Measurements from ENCODE around the gene FGD6.

Gene FGD6

DNA sequence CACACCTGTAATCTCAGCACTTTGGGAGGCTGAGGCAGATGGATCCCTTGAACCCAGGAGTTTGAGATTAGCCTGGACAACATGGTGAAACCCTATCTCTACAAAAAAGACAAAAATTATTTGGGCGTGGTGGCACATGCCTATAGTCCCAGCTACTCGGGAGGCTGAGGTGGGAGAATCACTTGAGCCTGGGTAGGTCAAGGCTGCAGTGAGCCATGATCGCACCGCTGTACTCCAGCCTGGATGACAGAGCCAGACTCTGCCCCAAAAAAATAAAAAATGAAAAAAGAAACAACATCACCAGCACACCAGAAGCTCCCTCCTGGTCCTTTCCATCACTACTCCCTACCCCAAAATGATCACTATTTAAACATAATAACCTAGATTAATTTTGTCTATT, 2.9 kb upstream of the FGD6 start:
- H3K4me3 ChIP-seq (ENCODE audit: low read depth, low read length) = no peak overlapping the region
- H3K36me3 ChIP-seq = peaks cover 14% of the 10 kb centered on the region
- H3K4me1 ChIP-seq = peaks cover 4% of the 10 kb centered on the region; the same call in 1 of the 2 replicates
- DNase-seq = no peak
- H3K27me3 ChIP-seq = no peaks in the 10 kb centered on the region
- H3K9me3 ChIP-seq = no peaks in the 10 kb centered on the region
- TF ChIP-seq, protein P1, sequence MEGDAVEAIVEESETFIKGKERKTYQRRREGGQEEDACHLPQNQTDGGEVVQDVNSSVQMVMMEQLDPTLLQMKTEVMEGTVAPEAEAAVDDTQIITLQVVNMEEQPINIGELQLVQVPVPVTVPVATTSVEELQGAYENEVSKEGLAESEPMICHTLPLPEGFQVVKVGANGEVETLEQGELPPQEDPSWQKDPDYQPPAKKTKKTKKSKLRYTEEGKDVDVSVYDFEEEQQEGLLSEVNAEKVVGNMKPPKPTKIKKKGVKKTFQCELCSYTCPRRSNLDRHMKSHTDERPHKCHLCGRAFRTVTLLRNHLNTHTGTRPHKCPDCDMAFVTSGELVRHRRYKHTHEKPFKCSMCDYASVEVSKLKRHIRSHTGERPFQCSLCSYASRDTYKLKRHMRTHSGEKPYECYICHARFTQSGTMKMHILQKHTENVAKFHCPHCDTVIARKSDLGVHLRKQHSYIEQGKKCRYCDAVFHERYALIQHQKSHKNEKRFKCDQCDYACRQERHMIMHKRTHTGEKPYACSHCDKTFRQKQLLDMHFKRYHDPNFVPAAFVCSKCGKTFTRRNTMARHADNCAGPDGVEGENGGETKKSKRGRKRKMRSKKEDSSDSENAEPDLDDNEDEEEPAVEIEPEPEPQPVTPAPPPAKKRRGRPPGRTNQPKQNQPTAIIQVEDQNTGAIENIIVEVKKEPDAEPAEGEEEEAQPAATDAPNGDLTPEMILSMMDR (IDR thresholded peaks at IDR 0.05; ENCODE audit: low read depth, low read length) = no peak

DNA sequence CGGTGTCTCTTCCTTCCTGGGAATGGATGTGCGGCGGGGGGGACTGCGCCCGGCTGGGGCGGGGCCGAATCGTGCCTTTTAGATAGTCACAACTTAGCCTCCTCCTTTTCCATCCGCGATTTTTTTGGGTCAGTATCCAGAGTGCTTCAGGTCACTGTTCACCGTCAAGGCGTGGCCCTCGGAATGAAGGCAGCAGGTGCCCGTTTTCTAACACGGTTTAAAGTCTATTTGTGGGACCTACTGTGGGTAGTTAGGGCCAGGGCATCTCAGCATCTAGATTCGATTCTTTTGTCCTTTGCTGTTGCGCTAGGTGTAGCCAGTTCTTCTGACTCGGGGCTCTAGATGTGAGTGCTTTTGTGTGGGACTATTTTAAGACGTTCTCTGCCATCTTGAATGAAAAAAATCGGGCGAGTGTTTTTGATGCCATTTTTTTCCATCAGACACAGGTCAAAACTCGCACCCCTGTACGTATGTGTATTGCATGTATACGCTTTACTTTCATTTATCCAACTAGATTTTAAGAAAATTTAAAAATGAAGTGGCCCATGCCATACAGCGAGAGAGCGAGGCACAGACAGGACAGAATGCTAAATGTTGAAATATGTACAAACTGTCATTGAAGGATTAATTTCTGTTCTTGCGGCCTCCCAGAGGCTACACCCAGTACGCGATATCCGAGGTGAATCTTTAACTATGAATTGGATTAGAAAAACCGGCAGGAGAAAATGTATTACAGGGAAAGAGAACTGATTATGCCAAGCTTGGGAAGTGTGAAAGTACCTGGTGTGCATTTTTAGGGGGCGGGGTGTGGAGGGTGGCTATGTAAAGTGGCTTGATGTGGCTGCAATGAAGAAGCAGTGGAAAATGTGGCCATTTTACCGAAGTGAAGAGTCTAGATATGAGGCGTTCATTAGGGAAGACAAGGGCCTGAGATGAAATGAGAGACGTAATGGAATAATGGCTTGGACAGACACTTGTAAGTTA, 1.2 kb upstream of the FGD6 start:
- no peak for DNase-seq
- Histone ChIP-seq H3K36me3 (no peaks in the 10 kb centered on the region), H3K9me3 (no peaks in the 10 kb centered on the region), H3K27me3 (no peaks in the 10 kb centered on the region), H3K4me3 (ENCODE audit: low read depth, low read length) (peak overlapping the region; percentile 93), H3K4me1 (peaks cover 4% of the 10 kb centered on the region; the same call in 1 of the 2 replicates)
- TF ChIP-seq, protein P1 (IDR thresholded peaks at IDR 0.05; ENCODE audit: low read depth, low read length) = no peak

DNA sequence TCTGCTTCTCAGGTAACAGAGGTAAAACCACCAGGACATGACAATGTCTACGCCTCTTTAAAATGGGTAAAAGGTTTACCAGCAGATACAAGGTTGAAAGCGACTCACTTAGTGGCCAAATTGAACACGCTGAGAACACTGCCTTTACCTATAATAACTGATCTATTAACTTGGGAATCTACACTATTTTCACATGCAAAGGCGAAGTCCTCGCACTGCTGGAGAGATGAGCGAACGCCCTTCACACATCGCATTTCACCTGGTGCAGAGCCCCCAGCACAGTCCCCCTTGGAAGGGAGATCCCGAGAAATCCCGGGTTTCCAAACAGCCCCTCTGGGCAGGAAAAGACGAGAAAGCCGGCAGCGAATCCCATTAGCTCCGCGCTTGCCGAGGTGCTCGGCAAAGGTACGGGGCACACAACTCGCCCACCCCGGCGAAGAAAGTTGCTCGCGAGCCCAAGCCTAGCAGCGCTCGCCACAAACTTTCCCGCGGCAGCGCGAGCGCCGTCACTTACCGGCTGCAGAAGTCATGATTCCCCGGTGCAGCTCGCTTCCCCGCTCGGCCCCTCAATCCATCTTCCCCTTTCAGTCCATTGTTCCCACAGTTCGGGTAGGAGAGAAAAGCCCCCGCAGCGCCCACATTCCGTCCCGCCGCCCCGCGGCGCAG, 423 bp downstream of the FGD6 start:
- H3K9me3 ChIP-seq = no peaks in the 10 kb centered on the region
- no peaks in the 10 kb centered on the region; the same call in 1 of the 2 replicates for H3K4me1 ChIP-seq
- no peak for DNase-seq
- no peaks in the 10 kb centered on the region for H3K36me3 ChIP-seq
- H3K4me3 ChIP-seq (ENCODE audit: low read depth, low read length) = peak overlapping the region; percentile 93
- no peaks in the 10 kb centered on the region for H3K27me3 ChIP-seq
- TF ChIP-seq, protein P1 (IDR thresholded peaks at IDR 0.05; ENCODE audit: low read depth, low read length) = no peak

DNA sequence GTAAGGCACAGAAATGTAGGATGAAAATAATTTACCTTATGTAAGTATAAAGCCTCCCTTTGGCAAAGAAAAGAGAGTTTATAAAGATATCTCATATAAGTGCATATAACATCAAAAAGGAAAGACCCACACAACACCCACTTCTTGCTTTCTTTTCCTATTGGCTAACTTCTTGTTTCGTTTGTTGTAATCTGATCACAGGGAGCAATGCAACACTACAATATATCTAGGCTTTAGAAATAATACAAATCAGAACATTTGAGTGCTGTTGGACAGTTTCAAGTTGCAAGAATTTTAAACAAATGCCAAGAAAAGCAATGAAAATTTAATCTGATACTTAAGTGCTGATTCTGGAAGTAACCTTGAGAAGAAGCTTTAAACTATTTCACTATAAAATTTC, 1.3 kb downstream of the FGD6 start:
- Histone ChIP-seq H3K4me1 (no peaks in the 10 kb centered on the region; the same call in 1 of the 2 replicates), H3K9me3 (no peaks in the 10 kb centered on the region), H3K36me3 (no peaks in the 10 kb centered on the region), H3K4me3 (ENCODE audit: low read depth, low read length) (peak overlapping the region; percentile 93), H3K27me3 (no peaks in the 10 kb centered on the region)
- TF ChIP-seq, protein P1 (IDR thresholded peaks at IDR 0.05; ENCODE audit: low read depth, low read length) = no peak
- no peak for DNase-seq

DNA sequence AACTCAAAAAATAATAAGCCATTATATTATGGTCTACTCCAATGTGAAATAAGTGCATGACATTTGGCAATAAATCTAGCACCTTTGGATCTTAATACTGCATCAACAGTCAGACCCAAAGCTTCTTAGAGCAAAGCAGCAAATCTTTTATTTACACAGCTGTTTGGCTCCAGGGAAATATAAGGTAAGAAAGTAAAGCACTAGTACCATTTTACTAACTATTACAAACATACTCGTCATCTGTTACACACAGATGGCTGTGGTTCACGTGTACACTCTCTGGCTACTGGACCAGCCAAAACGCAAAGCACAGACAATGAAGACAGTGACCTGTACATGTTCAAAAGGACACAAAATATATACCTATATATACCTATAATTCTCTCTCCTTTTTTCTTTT, 2.8 kb downstream of the FGD6 start:
- no peak for DNase-seq
- no peak overlapping the region for H3K4me3 ChIP-seq (ENCODE audit: low read depth, low read length)
- H3K4me1 ChIP-seq = no peaks in the 10 kb centered on the region; the same call in 1 of the 2 replicates
- H3K27me3 ChIP-seq = no peaks in the 10 kb centered on the region
- H3K9me3 ChIP-seq = no peaks in the 10 kb centered on the region
- TF ChIP-seq, protein P1 (IDR thresholded peaks at IDR 0.05; ENCODE audit: low read depth, low read length) = no peak
- no peaks in the 10 kb centered on the region for H3K36me3 ChIP-seq

Measured in BE2C (cell line).